GM12878 (cell line): ENCODE measurements around the gene GAK. TPM values are rescaled to one million over a fixed set of nuclear protein-coding genes. Genes with fewer than 3 reads are reported as not detected.
A peak's percentile ranks its signal among the peaks of the same experiment; 100 is the strongest.

ENCODE experiments used
- BHLHE40 ChIP-seq, 2 experiments: fragments of 450-650 bp in 1 of 2; IDR thresholded peaks; 2 replicates each; pipeline ENCODE4 v1.6.1; 2011 to 2017; ENCODE audit warnings: low read depth in 2 of 2, borderline replicate concordance in 1 of 2, improper control_type of control experiment in 1 of 2, low read length in 1 of 2, mild to moderate bottlenecking in 1 of 2
- CBFB ChIP-seq: IDR thresholded peaks from 2 replicates; pipeline ENCODE4 v1.6.1; 2016; ENCODE audit warnings: antibody characterized with exemption, low read depth
- CBX3 ChIP-seq: fragments of 200-600 bp; sonication (generic); IDR thresholded peaks from 2 replicates; pipeline ENCODE4 v1.6.1; 2016; ENCODE audit warnings: low read depth, borderline replicate concordance
- CREB1 ChIP-seq: IDR thresholded peaks from 2 replicates; pipeline ENCODE4 v1.6.1; 2012; ENCODE audit warnings: low read depth, mild to moderate bottlenecking, inconsistent platforms
- CREM ChIP-seq: IDR thresholded peaks from 2 replicates; pipeline ENCODE4 v1.6.1; 2014; ENCODE audit warnings: antibody characterized with exemption, low read depth
- EP300 ChIP-seq, 2 experiments: fragments of 150-350 bp in 1 of 2; IDR thresholded peaks; 2 replicates each; pipeline ENCODE4 v1.6.1; 2011 to 2012; ENCODE audit warnings: low read depth in 2 of 2, low read length in 2 of 2, borderline replicate concordance in 1 of 2, improper control_type of control experiment in 1 of 2, inconsistent platforms in 1 of 2; ENCODE audit not compliant: control insufficient read depth in 1 of 2
- HDAC6 ChIP-seq: fragments of 200-600 bp; sonication (generic); IDR thresholded peaks from one replicate; pipeline ENCODE4 v1.8.0; 2017; ENCODE audit warnings: antibody characterized with exemption; ENCODE audit not compliant: unreplicated experiment
- HSF1 ChIP-seq: fragments of 150-350 bp; IDR thresholded peaks from 2 replicates; pipeline ENCODE4 v1.6.1; 2014; ENCODE audit warnings: mild to moderate bottlenecking, low read depth, low read length
- IRF3 ChIP-seq: fragments of 450-650 bp; IDR thresholded peaks from 2 replicates; pipeline ENCODE4 v1.6.1; 2014; ENCODE audit warnings: mild to moderate bottlenecking
- MAX ChIP-seq: IDR thresholded peaks from 2 replicates; pipeline ENCODE4 v1.6.1; 2012; ENCODE audit warnings: low read depth, low read length, improper control_type of control experiment
- MTA3 ChIP-seq: IDR thresholded peaks from 2 replicates; pipeline ENCODE4 v1.6.1; 2012; ENCODE audit warnings: low read length, inconsistent platforms, borderline replicate concordance
- MXI1 ChIP-seq: fragments of 150-350 bp; IDR thresholded peaks from 2 replicates; pipeline ENCODE4 v1.6.1; 2011; ENCODE audit warnings: low read depth, mild to moderate bottlenecking, inconsistent platforms, low read length, improper control_type of control experiment
- NFXL1 ChIP-seq: fragments of 450-650 bp; IDR thresholded peaks from 2 replicates; pipeline ENCODE4 v1.6.1; 2017; ENCODE audit warnings: antibody characterized with exemption, mild to moderate bottlenecking, borderline replicate concordance
- NFYA ChIP-seq: IDR thresholded peaks from 2 replicates; pipeline ENCODE4 v1.6.1; 2011; ENCODE audit warnings: low read depth, mild to moderate bottlenecking, low read length, improper control_type of control experiment, borderline replicate concordance
- NR2C1 ChIP-seq: fragments of 450-650 bp; IDR thresholded peaks from 2 replicates; pipeline ENCODE4 v1.6.1; 2017; ENCODE audit warnings: antibody characterized with exemption, mild to moderate bottlenecking, moderate library complexity
- RCOR1 ChIP-seq: conservative IDR thresholded peaks from 2 replicates; pipeline ENCODE4 v1.6.1; 2012; ENCODE audit warnings: low read depth, low read length, improper control_type of control experiment
- RELB ChIP-seq: fragments of 450-650 bp; IDR thresholded peaks from 2 replicates; pipeline ENCODE4 v1.6.1; 2017; ENCODE audit warnings: low read depth, mild to moderate bottlenecking, moderate library complexity
- SKIL ChIP-seq: fragments of 450-650 bp; IDR thresholded peaks from 2 replicates; pipeline ENCODE4 v1.6.1; 2017; ENCODE audit warnings: mild to moderate bottlenecking, low read depth, inconsistent platforms; ENCODE audit not compliant: poor library complexity, severe bottlenecking
- SRF ChIP-seq, 2 experiments: IDR thresholded peaks; 2 replicates each; pipeline ENCODE4 v1.6.1; 2011; ENCODE audit warnings: low read depth in 2 of 2, low read length in 2 of 2, mild to moderate bottlenecking in 1 of 2, moderate library complexity in 1 of 2
- ZNF207 ChIP-seq: fragments of 450-650 bp; IDR thresholded peaks from 2 replicates; pipeline ENCODE4 v1.6.1; 2014; ENCODE audit warnings: antibody characterized with exemption, mild to moderate bottlenecking, borderline replicate concordance
- polyA plus RNA-seq, 11 experiments: library from polyadenylated mRNA; depleted of rRNA in 4 of 11; unstranded in 6 of 11; stranded (reverse) in 5 of 11; fragments of >200 nt; fragmentation: Nextera tagmentation in 4 of 11; fragmentation: Illumina TruSeq in 1 of 11; extraction: Ambion mirVana in 4 of 11; extraction: Trizol in 1 of 11; gene quantifications; 1 replicate in 1 of 11; 2 replicates in 10 of 11; pipeline versions ENCODE4 v1.2.1 to v1.2.3, GENCODE V29; 2011 to 2016; ENCODE audit warnings: inconsistent platforms in 2 of 11, missing spikeins in 2 of 11, low read depth in 1 of 11
- total RNA-seq, 4 experiments: library from RNA; depleted of rRNA in 3 of 4; stranded (reverse); fragments of >200 nt in 3 of 4; fragmentation: Illumina TruSeq in 1 of 4; extraction: Trizol in 1 of 4; gene quantifications; 2 replicates each; pipeline versions ENCODE4 v1.2.1 to v1.2.3, GENCODE V29; 2013 to 2021

Gene GAK
- total and polyA plus RNA-seq, 10 of the 15 experiments (the other 5 are each of a cell fraction or from before 2014, with no cell fraction given): 0.82 to 127 (median 53.8) TPM

- TF ChIP-seq RELB (peak; percentile 33; the same call in 1 of the 2 replicates), NR2C1 (peak; percentile 73), BHLHE40 (IDR thresholded peaks at IDR 0.05; ENCODE audit: borderline replicate concordance in 1 of 2, low read depth in 2 of 2, low read length in 1 of 2) (peak; percentile 71 to 95), EP300 (IDR thresholded peaks at IDR 0.05; ENCODE audit: borderline replicate concordance in 1 of 2, control insufficient read depth in 1 of 2, low read depth in 2 of 2, low read length in 2 of 2) (no peak), NFYA (no peak), RCOR1 (no peak), CBFB (peak; percentile 25; the same call in 1 of the 2 replicates), ZNF207 (peak; percentile 95), SKIL (no peak), SRF (IDR thresholded peaks at IDR 0.05; ENCODE audit: low read depth in 2 of 2, low read length in 2 of 2) (peak in 1 of 2 experiments; percentile 42; a peak in 1 of 4 replicates), CREM (peak; percentile 93), MXI1 (peak; percentile 95), NFXL1 (no peak), MAX (peak; percentile 78), HDAC6 (no peak), MTA3 (no peak), CBX3 (no peak), IRF3 (0 out of 2 replicates have a peak, but pooled peaks have one; percentile 3), CREB1 (peak; percentile 96), HSF1 (no peak)
These were observed at the start of gene GAK, which contains the start of gene TMEM175 (continued) for GRCh38 chr4:931960-932712.
